Thoracic aorta (tissue), 2 donors: ENCODE data around the gene DNAJC8. TPM values are rescaled to one million over a fixed set of nuclear protein-coding genes. Genes with fewer than 3 reads are reported as not detected.

Source experiments
- ATAC-seq: fragments of 150-250 bp; one replicate; pipeline ENCODE4 v1.8.0; 2017; ENCODE audit warnings: low read depth; ENCODE audit not compliant: insufficient number of reproducible peaks, low FRiP score
- DNase-seq: peaks from one replicate; pipeline ENCODE4 v3.0.0-alpha.2; 2020; ENCODE audit warnings: low spot score
- H3K27ac ChIP-seq, 2 donors: fragments of 200-600 bp; sonication (generic); 1 replicate in 1 of 2; 2 replicates in 1 of 2; pipeline ENCODE4 v1.5.1; 2016; ENCODE audit warnings: mild to moderate bottlenecking in 2 of 2, moderate library complexity in 2 of 2
- H3K27me3 ChIP-seq: fragments of 200-600 bp; sonication (generic); replicated peaks from 2 replicates; pipeline ENCODE4 v1.6.0; 2016; ENCODE audit warnings: mild to moderate bottlenecking; ENCODE audit not compliant: insufficient read depth
- H3K36me3 ChIP-seq: fragments of 200-600 bp; sonication (generic); one replicate; pipeline ENCODE4 v1.5.1; 2016
- H3K4me1 ChIP-seq, 2 donors: fragments of 200-600 bp; sonication (generic); 1 replicate in 1 of 2; 2 replicates in 1 of 2; pipeline versions ENCODE4 v1.5.1 to v1.6.0; 2016; ENCODE audit warnings: low read depth in 2 of 2, mild to moderate bottlenecking in 1 of 2; ENCODE audit not compliant: control insufficient read depth in 1 of 2
- H3K4me3 ChIP-seq: fragments of 200-600 bp; sonication (generic); 2 replicates; pipeline ENCODE4 v1.5.1; 2016; ENCODE audit warnings: mild to moderate bottlenecking
- H3K9me3 ChIP-seq: fragments of 200-600 bp; sonication (generic); 2 replicates; pipeline ENCODE4 v1.5.1; 2016
- CTCF ChIP-seq: fragments of 200-600 bp; sonication (generic); IDR thresholded peaks from one replicate; pipeline ENCODE4 v1.5.1; 2019; ENCODE audit warnings: antibody characterized with exemption
- total RNA-seq, 2 donors: library from RNA; depleted of rRNA; stranded (reverse); fragments of >200 nt; gene quantifications; one replicate each; pipeline versions ENCODE4 v1.1.0 to v1.2.3, GENCODE V29; 2016

DNAJC8 gene
- total RNA-seq, 2 donors from 2014 or later: 33.3 to 60.4 TPM

- no peaks in the 10 kb centered on the region for H3K27me3 ChIP-seq
- no peak for TF ChIP-seq CTCF
- ATAC-seq (no peak), DNase-seq (no peak)
- no peaks in the 10 kb centered on the region for H3K9me3 ChIP-seq
- H3K4me3 ChIP-seq: no peak overlapping the region
- no peaks in the 10 kb centered on the region for H3K4me1 ChIP-seq
- H3K27ac ChIP-seq: no peak overlapping the region
- no peaks in the 10 kb centered on the region for H3K36me3 ChIP-seq
Measured at GRCh38 chr1:28178690-28179485, 53.9 kb downstream of the DNAJC8 start.

GRCh38 chr1:28176492-28177470 is 56.0 kb downstream of the DNAJC8 start, which contains the start of gene PTAFR:
Gene PTAFR (minus strand): TSS chr1:28176690. CDS start chr1:28151021, 25,669 bp downstream.
- Histone ChIP-seq H3K36me3 (no peaks in the 10 kb centered on the region), H3K9me3 (no peaks in the 10 kb centered on the region), H3K27me3 (no peaks in the 10 kb centered on the region), H3K27ac (peak within 1 kb of the TSS in 1 of 2 donors; percentile 24), H3K4me1 (peaks cover 7 to 11% of the 10 kb centered on the region in 2 donors), H3K4me3 (peak within 1 kb of the TSS; percentile 47)
- ATAC-seq: no peak
- no peak for DNase-seq
- TF ChIP-seq CTCF: no peak

- Histone ChIP-seq H3K4me3 (peak overlapping the region; percentile 47), H3K4me1 (peaks cover 7 to 11% of the 10 kb centered on the region in 2 donors), H3K27ac (peak overlapping the region in 1 of 2 donors; percentile 24), H3K9me3 (no peaks in the 10 kb centered on the region), H3K36me3 (no peaks in the 10 kb centered on the region), H3K27me3 (no peaks in the 10 kb centered on the region)
- TF ChIP-seq CTCF: no peak
- DNase-seq: no peak
- ATAC-seq: no peak
Measured at GRCh38 chr1:28175955-28176485, 56.8 kb downstream of the DNAJC8 start.

GRCh38 chr1:28173980-28174297 is 58.9 kb downstream of the DNAJC8 start:
- no peaks in the 10 kb centered on the region for H3K27me3 ChIP-seq
- no peak overlapping the region for H3K4me3 ChIP-seq
- ATAC-seq: no peak
- peaks cover 7 to 11% of the 10 kb centered on the region in 2 donors for H3K4me1 ChIP-seq
- no peak for DNase-seq
- H3K36me3 ChIP-seq: no peaks in the 10 kb centered on the region
- TF ChIP-seq CTCF: no peak
- H3K9me3 ChIP-seq: no peaks in the 10 kb centered on the region
- peak overlapping the region in 1 of 2 donors; percentile 20 for H3K27ac ChIP-seq
